IPS DF 6.9 (cell line): ENCODE data around the gene CAMK1D.

ENCODE experiments used
- DNase-seq: peaks from one replicate; pipeline ENCODE4 v3.0.0-alpha.2; 2013; ENCODE audit warnings: low read depth, low spot score
- H3K27ac ChIP-seq: one replicate; pipeline ENCODE4 v1.5.1; 2013; ENCODE audit warnings: low read length, control low read depth
- H3K27me3 ChIP-seq: 2 replicates; pipeline ENCODE4 v1.6.1; 2013; ENCODE audit warnings: mild to moderate bottlenecking, low read length; ENCODE audit not compliant: control insufficient read depth, insufficient read depth
- H3K36me3 ChIP-seq: 2 replicates; pipeline ENCODE4 v1.6.1; 2013; ENCODE audit warnings: low read length; ENCODE audit not compliant: control insufficient read depth, insufficient read depth
- H3K4me1 ChIP-seq: 2 replicates; pipeline ENCODE4 v1.6.1; 2013; ENCODE audit warnings: low read length; ENCODE audit not compliant: control insufficient read depth, insufficient read depth
- H3K4me3 ChIP-seq: 2 replicates; pipeline ENCODE4 v1.5.1; 2013; ENCODE audit warnings: mild to moderate bottlenecking, low read length
- H3K9me3 ChIP-seq: 2 replicates; pipeline ENCODE4 v1.6.1; 2013; ENCODE audit warnings: low read length, inconsistent platforms; ENCODE audit not compliant: control insufficient read depth, insufficient read depth
- WGBS: extraction: QIAGEN DNeasy Blood & Tissue Kit; methylation state at CpG from one replicate; pipeline ENCODE4 v1.1.7; 2013; ENCODE audit warnings: mixed read lengths, missing lambda C conversion rate; ENCODE audit not compliant: insufficient read length, insufficient coverage; 5-methylcytosine and 5-hydroxymethylcytosine counted together

The CAMK1D gene

DNA sequence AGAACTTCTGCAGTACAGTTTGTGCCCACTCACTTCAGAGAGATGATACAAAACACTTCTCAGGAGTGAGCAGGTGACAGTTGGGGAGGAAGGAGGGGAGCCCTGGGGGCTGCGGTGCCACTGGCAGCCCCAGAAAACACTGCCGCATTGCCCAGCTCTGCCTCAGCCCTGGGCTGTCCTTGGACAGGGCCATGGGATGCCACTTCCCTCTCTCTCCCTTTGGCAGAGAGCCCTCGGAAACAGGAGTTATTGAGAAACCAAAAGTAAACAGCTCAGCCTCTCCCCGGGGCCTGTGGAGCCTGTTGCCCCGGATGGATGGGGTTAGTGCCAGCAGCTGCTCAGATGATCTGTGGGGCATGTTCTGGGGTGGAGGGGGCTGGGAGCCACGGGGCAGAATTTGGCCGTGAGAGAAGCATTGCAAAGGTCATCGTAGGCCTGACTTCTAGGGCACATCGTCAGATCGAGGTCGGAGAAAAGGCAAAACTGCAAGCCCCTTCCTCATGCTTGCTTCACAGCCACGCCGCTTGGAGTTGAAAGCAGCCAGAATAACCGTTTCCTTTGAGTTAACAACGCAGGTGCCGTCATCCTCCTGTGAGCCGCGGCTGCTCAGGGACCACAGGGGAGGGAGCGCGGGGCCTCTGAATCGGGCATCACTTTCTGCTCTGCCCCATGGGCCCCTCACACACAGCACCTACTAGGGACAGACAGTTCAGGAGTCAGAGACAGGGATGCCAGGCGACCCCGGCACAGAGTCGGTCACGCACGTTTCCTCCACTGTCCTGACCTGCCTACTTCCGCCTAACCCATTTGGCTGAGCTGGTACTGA is 256.4 kb downstream of the CAMK1D start:
- Histone ChIP-seq H3K27ac (no peak overlapping the region), H3K27me3 (no peaks in the 10 kb centered on the region), H3K4me3 (no peak overlapping the region), H3K36me3 (no peaks in the 10 kb centered on the region), H3K4me1 (no peaks in the 10 kb centered on the region), H3K9me3 (no peaks in the 10 kb centered on the region)
- no peak for DNase-seq
- WGBS, result no CpG with 5 or more reads among the region's 27 CpGs

DNA sequence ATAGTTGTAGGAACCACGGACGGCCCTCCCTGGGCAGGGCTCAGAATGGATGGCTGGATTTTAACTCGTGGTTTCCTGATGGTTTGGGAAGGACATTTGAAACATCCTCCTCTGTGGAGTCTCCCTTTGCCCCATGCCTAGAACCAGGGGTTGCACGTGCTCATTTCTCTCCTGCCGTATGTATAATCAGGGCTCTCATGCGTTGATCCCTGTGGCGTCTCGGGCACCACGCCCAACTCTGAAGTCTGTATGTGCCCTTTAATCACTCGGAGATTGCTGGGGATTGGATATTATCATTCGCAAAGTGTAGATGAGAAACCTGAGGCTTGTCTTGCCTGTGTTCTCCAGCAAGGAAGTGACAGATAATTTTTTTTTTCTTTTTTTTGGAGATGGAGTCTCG is 257.1 kb downstream of the CAMK1D start:
- H3K36me3 ChIP-seq, result no peaks in the 10 kb centered on the region
- no peak for DNase-seq
- H3K9me3 ChIP-seq, result no peaks in the 10 kb centered on the region
- H3K4me1 ChIP-seq, result no peaks in the 10 kb centered on the region
- no peak overlapping the region for H3K4me3 ChIP-seq
- no CpG with 5 or more reads among the region's 12 CpGs for WGBS
- H3K27me3 ChIP-seq, result no peaks in the 10 kb centered on the region
- no peak overlapping the region for H3K27ac ChIP-seq

DNA sequence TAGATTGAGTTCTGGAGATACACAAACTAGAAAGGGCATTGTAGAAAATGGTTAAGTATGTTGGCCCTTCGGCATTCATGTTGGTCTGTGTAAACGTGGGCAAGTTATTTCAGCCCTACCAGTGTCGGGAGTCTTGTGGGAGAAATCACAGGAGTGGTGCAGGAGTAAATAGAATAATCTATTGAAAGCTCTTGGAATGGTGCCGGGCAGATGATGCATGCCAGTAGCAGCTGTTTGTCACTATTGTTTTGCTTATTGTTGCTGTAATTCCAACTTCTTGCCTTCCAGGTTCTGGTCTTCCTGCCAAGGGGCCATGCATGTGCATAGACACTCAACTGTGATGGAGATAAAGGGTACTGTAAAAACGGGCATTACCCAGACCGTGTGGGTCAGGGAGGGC is 259.4 kb downstream of the CAMK1D start:
- Histone ChIP-seq H3K27me3 (no peaks in the 10 kb centered on the region), H3K9me3 (no peaks in the 10 kb centered on the region), H3K36me3 (no peaks in the 10 kb centered on the region), H3K4me3 (no peak overlapping the region), H3K4me1 (no peaks in the 10 kb centered on the region), H3K27ac (no peak overlapping the region)
- DNase-seq, result no peak
- no CpG with 5 or more reads among the region's 6 CpGs for WGBS

DNA sequence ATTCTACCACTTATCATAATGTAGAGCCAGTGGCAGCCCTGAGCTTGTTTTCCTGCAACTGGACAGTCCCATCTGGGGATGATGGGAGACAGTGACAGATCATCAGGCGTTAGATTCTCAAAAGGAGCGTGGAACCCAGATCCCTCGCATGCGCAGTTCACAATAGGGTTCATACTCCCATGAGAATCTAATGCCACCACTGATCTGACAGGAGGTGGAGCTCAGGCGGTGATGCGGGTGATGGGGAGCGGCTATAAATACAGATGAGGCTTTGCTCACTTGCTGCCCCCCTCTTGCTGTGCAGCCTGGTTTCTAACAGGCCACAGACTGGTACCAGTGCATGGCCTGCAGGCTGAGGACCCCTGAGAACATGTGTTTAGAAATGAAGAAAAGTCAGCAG is 260.1 kb downstream of the CAMK1D start:
- WGBS, result no CpG with 5 or more reads among the region's 7 CpGs

DNA sequence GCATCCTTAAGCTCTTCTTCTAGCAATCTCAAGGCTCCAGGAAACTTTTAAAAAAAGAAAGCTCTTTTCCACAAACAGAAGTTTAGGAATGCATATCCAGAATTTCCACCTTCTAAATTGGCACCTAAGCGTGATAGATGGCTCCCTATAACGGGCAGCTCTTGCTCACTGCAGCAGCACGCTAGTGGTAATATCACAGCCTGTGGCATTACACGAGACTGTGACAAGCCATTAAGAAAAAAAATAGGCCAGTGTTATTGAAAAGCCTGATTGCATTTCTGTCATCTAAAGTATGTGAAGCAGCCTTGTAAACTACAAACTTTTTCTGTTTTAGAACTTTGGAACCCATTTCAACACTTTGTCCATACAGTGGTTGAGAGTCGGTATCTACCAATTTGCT is 263.8 kb downstream of the CAMK1D start:
- no peak for DNase-seq
- Histone ChIP-seq H3K4me1 (no peaks in the 10 kb centered on the region), H3K27me3 (peaks cover 2% of the 10 kb centered on the region; the same call in 1 of the 2 replicates), H3K36me3 (no peaks in the 10 kb centered on the region), H3K9me3 (no peaks in the 10 kb centered on the region), H3K27ac (no peak overlapping the region), H3K4me3 (no peak overlapping the region)
- WGBS, result no CpG with 5 or more reads among the region's 5 CpGs

More for the DNA sequence above, 260.1 kb downstream of the CAMK1D start:
- no peaks in the 10 kb centered on the region for H3K36me3 ChIP-seq
- DNase-seq, result no peak
- no peak overlapping the region for H3K4me3 ChIP-seq
- no peak overlapping the region for H3K27ac ChIP-seq
- no peaks in the 10 kb centered on the region for H3K4me1 ChIP-seq
- H3K9me3 ChIP-seq, result no peaks in the 10 kb centered on the region
- no peaks in the 10 kb centered on the region for H3K27me3 ChIP-seq

DNA sequence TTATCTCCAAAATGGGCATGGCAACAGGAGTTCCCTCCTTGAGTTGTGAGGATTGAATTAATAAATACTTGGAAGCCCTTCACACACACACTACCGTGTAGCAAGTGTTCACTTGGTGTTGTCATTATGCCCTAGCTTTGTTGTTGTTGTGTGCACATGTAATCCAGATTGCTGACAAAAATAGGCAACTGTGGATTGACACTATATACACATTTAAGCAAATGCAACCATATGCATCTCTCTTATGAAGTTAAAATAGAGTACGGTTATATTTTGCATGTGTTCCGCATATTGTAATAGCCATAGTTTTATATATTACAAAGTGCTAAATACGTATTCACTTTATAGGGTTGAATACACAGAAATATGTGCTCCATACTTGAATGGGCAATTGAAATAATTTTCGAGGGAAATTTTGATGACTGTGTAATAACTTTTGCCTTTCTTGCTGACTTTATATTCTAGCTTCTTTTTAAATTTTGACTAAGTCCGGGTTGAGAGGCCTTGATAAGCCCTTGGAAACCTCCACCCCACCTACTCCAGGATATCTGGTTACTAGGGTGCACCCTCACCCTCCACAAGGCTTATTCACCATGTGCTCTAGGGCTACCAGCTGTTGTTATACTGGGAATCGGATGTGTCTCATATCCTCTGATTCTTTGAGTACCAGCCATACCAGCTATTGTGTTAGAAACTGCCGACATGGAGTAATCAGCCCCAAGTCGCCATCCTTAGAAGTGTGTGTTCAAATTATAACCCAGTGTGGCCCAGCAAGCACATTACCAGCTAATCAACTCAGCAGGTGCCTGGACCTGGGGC is 265.0 kb downstream of the CAMK1D start:
- Histone ChIP-seq H3K27me3 (peaks cover 2% of the 10 kb centered on the region; the same call in 1 of the 2 replicates), H3K27ac (no peak overlapping the region), H3K9me3 (no peaks in the 10 kb centered on the region), H3K4me3 (no peak overlapping the region), H3K36me3 (no peaks in the 10 kb centered on the region), H3K4me1 (no peaks in the 10 kb centered on the region)
- no CpG with 5 or more reads among the region's 9 CpGs for WGBS
- no peak for DNase-seq

DNA sequence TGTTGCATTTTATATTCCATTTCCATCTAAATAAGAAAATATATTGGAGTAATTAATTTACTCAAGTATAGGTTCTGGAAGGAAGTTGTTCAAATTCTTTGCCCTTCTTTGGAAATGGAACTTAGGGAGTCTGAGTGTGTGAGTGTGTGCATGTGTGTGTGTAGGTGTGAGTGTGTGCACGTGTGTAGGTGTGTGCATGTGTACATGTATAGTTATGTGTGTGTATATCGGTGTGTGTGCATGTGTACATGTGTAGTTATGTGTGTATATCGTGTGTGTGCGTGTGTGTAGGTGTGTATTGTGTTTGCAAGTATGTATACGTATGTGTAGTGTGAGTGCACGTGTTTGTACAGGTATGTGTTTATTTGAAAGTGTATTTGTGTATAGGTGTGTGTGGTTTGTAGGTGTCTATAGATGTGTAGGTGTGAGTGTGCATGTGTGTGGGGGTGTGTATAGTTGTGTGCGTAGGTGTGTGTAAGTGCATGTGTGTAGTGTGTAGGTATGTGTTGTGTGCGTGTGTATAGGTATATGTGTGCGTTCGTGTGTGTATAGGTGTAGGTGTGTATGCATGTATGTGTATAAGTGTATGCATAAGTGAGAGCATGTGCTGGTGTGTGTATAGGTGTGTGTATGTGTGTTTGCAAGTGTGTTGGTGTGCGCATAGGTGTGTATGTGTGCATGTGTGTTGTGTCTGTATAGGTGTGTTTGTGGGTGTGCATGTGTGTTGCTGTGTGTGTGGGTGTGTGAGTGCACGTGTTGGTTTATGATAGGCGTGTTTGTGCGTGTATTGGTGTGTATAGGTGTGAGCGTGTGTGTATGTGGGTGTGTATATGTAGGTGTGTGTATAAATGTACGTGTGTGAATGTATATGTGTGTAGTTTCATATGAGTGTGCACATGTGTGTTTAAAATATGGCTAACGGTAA is 266.2 kb downstream of the CAMK1D start:
- Histone ChIP-seq H3K4me1 (no peaks in the 10 kb centered on the region), H3K4me3 (no peak overlapping the region), H3K27ac (peak overlapping the region; percentile 31), H3K36me3 (no peaks in the 10 kb centered on the region), H3K27me3 (peaks cover 2% of the 10 kb centered on the region; the same call in 1 of the 2 replicates), H3K9me3 (no peaks in the 10 kb centered on the region)
- WGBS, result over 99% methylated on average over 15 of the region's 17 CpGs
- no peak for DNase-seq

DNA sequence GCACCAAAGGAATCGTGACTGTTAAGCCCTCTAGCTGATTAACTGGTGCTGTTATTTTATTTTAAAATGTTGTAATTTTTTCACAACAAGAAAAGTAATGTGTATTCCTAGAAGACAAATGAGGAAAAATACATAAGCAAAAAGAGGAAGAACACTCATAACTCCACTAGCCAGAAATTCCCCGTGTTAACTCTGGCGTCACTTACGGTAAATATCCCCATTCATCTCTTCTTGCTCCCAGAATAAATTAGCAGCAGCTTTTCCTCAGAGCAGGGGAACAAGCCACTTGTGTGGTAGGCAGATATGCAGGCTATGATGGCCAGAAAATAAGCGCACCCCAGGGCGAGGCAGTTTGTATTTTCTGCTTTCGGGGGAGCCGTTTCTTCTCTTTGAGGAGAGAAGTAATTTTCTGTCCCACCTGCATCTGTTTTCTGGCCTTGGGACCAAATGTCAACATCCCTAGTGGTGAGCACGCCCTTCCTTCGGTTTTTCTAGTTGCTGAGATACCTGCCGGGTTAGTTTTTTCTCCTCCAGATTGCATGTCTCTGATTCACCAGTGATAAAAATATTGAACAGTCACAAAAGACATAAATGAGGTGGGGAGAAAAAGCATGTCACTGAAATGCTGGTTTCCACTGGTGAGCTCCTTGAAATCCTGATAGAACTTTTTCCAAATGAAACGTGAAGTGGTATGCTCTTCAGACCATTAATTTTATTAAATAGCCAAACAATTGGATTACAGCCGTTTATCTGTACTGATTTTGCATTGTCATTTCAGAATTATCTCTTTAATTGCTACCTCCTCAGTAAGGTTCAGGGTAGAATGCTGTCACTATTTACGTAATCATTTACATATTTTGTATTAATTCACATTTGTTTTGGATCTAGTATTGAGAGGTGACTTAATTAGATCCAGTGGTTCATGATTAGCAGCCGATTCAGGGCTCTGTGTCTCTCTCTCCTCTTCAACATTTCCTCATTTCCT is 268.1 kb downstream of the CAMK1D start:
- Histone ChIP-seq H3K9me3 (no peaks in the 10 kb centered on the region), H3K4me3 (no peak overlapping the region), H3K36me3 (no peaks in the 10 kb centered on the region), H3K4me1 (no peaks in the 10 kb centered on the region), H3K27ac (no peak overlapping the region), H3K27me3 (peaks cover 2% of the 10 kb centered on the region; the same call in 1 of the 2 replicates)
- DNase-seq, result no peak
- no CpG with 5 or more reads among the region's 15 CpGs for WGBS

DNA sequence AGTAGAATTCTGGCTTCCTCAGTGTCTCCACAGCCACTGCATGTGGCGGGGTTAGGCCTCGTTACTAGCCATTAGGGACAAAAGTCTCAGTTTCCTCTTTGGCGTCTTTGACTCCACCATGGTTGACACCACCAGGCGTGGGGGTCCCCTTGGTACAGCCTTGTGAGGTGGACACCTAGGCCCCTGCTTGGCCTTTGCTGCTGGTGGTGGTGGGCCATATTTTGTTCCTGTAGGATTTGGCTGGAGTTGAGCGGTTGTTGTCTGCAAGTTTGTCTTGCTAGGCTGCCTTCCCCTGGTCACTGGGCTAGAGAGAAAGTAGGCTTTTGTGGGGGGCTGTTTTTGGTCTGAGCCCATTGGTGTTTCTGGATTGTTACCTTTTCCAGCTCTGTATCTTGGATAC is 272.7 kb downstream of the CAMK1D start:
- H3K4me3 ChIP-seq, result no peak overlapping the region
- H3K4me1 ChIP-seq, result no peaks in the 10 kb centered on the region
- no peak for DNase-seq
- no peak overlapping the region for H3K27ac ChIP-seq
- H3K27me3 ChIP-seq, result no peaks in the 10 kb centered on the region
- H3K9me3 ChIP-seq, result no peaks in the 10 kb centered on the region
- no peaks in the 10 kb centered on the region for H3K36me3 ChIP-seq
- WGBS, result no CpG with 5 or more reads among the region's 5 CpGs
